H1 (cell line): ENCODE results near the gene MCUR1. TPM values are rescaled to one million over a fixed set of nuclear protein-coding genes. Genes with fewer than 3 reads are reported as not detected.

Experiments
- CTBP2 ChIP-seq: IDR thresholded peaks from 2 replicates; pipeline ENCODE4 v1.7.0; 2011; ENCODE audit warnings: borderline replicate concordance, mild to moderate bottlenecking, moderate library complexity, mixed read lengths, low read length; ENCODE audit not compliant: insufficient read depth, insufficient read length
- EGR1 ChIP-seq: IDR thresholded peaks from 2 replicates; pipeline ENCODE4 v1.6.1; 2011; ENCODE audit warnings: low read depth, low read length, borderline replicate concordance
- EZH2 ChIP-seq: fragments of 200-600 bp; sonication (generic); IDR thresholded peaks from 2 replicates; pipeline ENCODE4 v1.7.1; 2012; ENCODE audit warnings: low read depth, mild to moderate bottlenecking, moderate library complexity, low read length, inconsistent platforms; ENCODE audit not compliant: severe bottlenecking
- FOSL1 ChIP-seq: IDR thresholded peaks from 2 replicates; pipeline ENCODE4 v1.6.1; 2011; ENCODE audit warnings: mild to moderate bottlenecking, low read depth, low read length, moderate library complexity; ENCODE audit not compliant: insufficient read depth
- GTF2F1 ChIP-seq: IDR thresholded peaks from 2 replicates; pipeline ENCODE4 v1.6.1; 2012; ENCODE audit warnings: low read depth, low read length, improper control_type of control experiment, borderline replicate concordance
- HDAC2 ChIP-seq, 2 experiments: fragments of 300-600 bp in 1 of 2; sonication (generic) in 1 of 2; IDR thresholded peaks; 2 replicates each; pipeline ENCODE4 v1.6.1; 2011 to 2012; ENCODE audit warnings: low read depth in 2 of 2, low read length in 2 of 2, mild to moderate bottlenecking in 2 of 2, moderate library complexity in 2 of 2, borderline replicate concordance in 1 of 2, inconsistent platforms in 1 of 2
- JUND ChIP-seq: IDR thresholded peaks from 2 replicates; pipeline ENCODE4 v1.6.1; 2011; ENCODE audit warnings: mild to moderate bottlenecking, improper control_type of control experiment, low read length
- KDM1A ChIP-seq: fragments of 200-600, 300-600 bp; sonication (generic); IDR thresholded peaks from 2 replicates; pipeline ENCODE4 v1.7.1; 2016; ENCODE audit warnings: mild to moderate bottlenecking, low read length, borderline replicate concordance
- KDM5A ChIP-seq: fragments of 200-600 bp; IDR thresholded peaks from 2 replicates; pipeline ENCODE4 v1.7.1; 2012; ENCODE audit warnings: mild to moderate bottlenecking, low read length, inconsistent platforms, mixed read lengths
- NANOG ChIP-seq: IDR thresholded peaks from 2 replicates; pipeline ENCODE4 v1.6.1; 2011; ENCODE audit warnings: low read length, low read depth, mild to moderate bottlenecking, inconsistent platforms; ENCODE audit not compliant: insufficient read depth, poor library complexity, severe bottlenecking
- NRF1 ChIP-seq: IDR thresholded peaks from 2 replicates; pipeline ENCODE4 v1.6.1; 2011; ENCODE audit warnings: mild to moderate bottlenecking, low read depth, low read length, improper control_type of control experiment
- PHF8 ChIP-seq: fragments of 200-600 bp; sonication (generic); conservative IDR thresholded peaks from 2 replicates; pipeline ENCODE4 v1.7.1; 2012; ENCODE audit warnings: low read depth, mild to moderate bottlenecking, inconsistent platforms, low read length, moderate library complexity
- RBBP5 ChIP-seq: IDR thresholded peaks from 2 replicates; pipeline ENCODE4 v1.7.1; 2012; ENCODE audit warnings: low read depth, mild to moderate bottlenecking, inconsistent platforms, low read length, moderate library complexity, borderline replicate concordance
- RFX5 ChIP-seq: IDR thresholded peaks from 2 replicates; pipeline ENCODE4 v1.6.1; 2011; ENCODE audit warnings: low read depth, low read length, improper control_type of control experiment, borderline replicate concordance
- RNF2 ChIP-seq: fragments of 200-900, 300-1000 bp; sonication (generic); IDR thresholded peaks from 2 replicates; pipeline ENCODE4 v1.7.1; 2016; ENCODE audit warnings: borderline replicate concordance, low read depth, mild to moderate bottlenecking, antibody characterized with exemption, low read length; ENCODE audit not compliant: poor library complexity, severe bottlenecking; ENCODE audit errors: missing control alignments
- SIN3A ChIP-seq, 2 experiments: IDR thresholded peaks in 1 of 2; conservative IDR thresholded peaks in 1 of 2; 2 replicates each; pipeline ENCODE4 v1.6.1; 2011 to 2012; ENCODE audit warnings: low read length in 2 of 2, improper control_type of control experiment in 1 of 2, low read depth in 1 of 2, mild to moderate bottlenecking in 1 of 2
- SIX5 ChIP-seq: IDR thresholded peaks from 2 replicates; pipeline ENCODE4 v1.6.1; 2011; ENCODE audit warnings: mild to moderate bottlenecking, low read depth, low read length
- SP4 ChIP-seq: IDR thresholded peaks from 2 replicates; pipeline ENCODE4 v1.6.1; 2012; ENCODE audit warnings: low read length, inconsistent platforms
- SUZ12 ChIP-seq: fragments of 200-600 bp; sonication (generic); IDR thresholded peaks from 2 replicates; pipeline ENCODE4 v1.6.1; 2012; ENCODE audit warnings: mild to moderate bottlenecking, inconsistent platforms, low read length, moderate library complexity, mixed read lengths
- ZNF274 ChIP-seq: IDR thresholded peaks from 2 replicates; pipeline ENCODE4 v1.7.0; 2012; ENCODE audit warnings: low read length, borderline replicate concordance; ENCODE audit errors: extremely low read depth
- polyA plus RNA-seq, 7 experiments: library from polyadenylated mRNA; depleted of rRNA in 3 of 7; stranded (reverse) in 5 of 7; unstranded in 2 of 7; fragments of >200 nt in 5 of 7; fragments of 200-250 nt in 2 of 7; gene quantifications; 1 replicate in 5 of 7; 2 replicates in 1 of 7; 4 replicates in 1 of 7; pipeline versions ENCODE4 v1.2.1 to v1.2.3, GENCODE V29; 2011 to 2013; ENCODE audit warnings: missing spikeins in 2 of 7, mixed read lengths in 2 of 7
- total RNA-seq: library from RNA; stranded (reverse); fragmentation: NEBNext Ultra II Directional; extraction: Animal tissue kit (Norgen Biotek cat#: 25700); gene quantifications from 2 replicates; pipeline ENCODE4 v1.2.1, GENCODE V29; 2021
- TF ChIP-seq, protein P1 (sequence below): IDR thresholded peaks from 2 replicates; pipeline ENCODE4 v1.6.1; 2012; ENCODE audit warnings: low read length, inconsistent platforms

The MCUR1 gene
- total and polyA plus RNA-seq, 2 of the 8 experiments (the other 6 are each of a cell fraction or from before 2014, with no cell fraction given): 9.6 to 37.3 TPM

DNA sequence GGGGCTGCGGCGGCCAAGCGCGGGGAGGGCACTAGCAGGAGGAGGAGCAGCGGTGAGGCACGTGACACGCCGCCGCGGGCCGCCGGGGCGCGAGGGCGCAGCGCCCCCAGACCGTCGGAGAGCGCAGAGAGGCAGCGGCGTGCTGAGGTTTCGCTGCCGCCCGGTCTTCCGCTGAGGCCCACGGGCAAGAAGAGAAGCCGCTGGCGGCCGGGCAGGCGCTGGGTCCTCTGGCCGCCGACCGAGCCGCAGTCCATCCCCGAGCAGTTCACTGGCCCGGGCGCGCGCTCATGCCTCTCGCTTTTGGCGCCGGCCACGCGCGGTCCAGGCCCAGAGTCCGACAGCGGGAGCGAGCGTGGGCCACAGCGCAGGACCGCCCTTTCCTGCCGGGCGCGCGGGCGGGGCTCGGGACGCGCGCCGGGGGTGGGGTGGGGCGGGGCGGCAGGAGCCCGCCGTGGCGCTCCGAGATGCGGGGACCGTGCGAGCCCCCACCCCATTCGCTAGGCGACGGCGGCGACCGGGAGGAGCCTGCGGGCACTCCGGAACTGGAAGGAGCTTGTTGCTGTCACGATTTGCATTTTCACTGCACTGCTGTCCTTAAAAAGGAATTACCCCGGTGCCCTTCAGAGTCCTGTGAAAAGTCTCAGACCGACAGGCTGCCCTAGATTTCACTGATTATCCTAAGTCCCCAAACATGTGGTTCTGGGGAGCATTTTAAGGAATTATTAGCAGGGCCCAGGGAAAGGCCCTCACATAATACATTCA, at the start of gene MCUR1 (continued):
- TF ChIP-seq RBBP5 (peak; percentile 93; the same call in 1 of the 2 replicates), KDM1A (no peak), CTBP2 (no peak), HDAC2 (IDR thresholded peaks at IDR 0.05; ENCODE audit: borderline replicate concordance in 1 of 2, low read depth in 2 of 2, low read length in 2 of 2) (peak in 1 of 2 experiments; percentile 36; a peak in 1 of 4 replicates), NRF1 (no peak), EGR1 (no peak), JUND (no peak), SIX5 (no peak), SUZ12 (no peak), ZNF274 (no peak), GTF2F1 (no peak), PHF8 (peak; percentile 89), NANOG (no peak), SP4 (no peak), FOSL1 (no peak), RNF2 (no peak), SIN3A (conservative IDR thresholded peaks at IDR 0.05 in 1 of 2, IDR thresholded peaks at IDR 0.05 in 1 of 2; ENCODE audit: low read depth in 1 of 2, low read length in 2 of 2) (peak in 1 of 2 experiments; percentile 44; a peak in 1 of 4 replicates), RFX5 (no peak), EZH2 (no peak), KDM5A (no peak)
- TF ChIP-seq, protein P1, sequence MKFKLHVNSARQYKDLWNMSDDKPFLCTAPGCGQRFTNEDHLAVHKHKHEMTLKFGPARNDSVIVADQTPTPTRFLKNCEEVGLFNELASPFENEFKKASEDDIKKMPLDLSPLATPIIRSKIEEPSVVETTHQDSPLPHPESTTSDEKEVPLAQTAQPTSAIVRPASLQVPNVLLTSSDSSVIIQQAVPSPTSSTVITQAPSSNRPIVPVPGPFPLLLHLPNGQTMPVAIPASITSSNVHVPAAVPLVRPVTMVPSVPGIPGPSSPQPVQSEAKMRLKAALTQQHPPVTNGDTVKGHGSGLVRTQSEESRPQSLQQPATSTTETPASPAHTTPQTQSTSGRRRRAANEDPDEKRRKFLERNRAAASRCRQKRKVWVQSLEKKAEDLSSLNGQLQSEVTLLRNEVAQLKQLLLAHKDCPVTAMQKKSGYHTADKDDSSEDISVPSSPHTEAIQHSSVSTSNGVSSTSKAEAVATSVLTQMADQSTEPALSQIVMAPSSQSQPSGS: no peak
